ENCODE results near the gene IRGC. TPM values are rescaled to one million over a fixed set of nuclear protein-coding genes. Genes with fewer than 3 reads are reported as not detected.

IRGC gene
- polyA plus RNA-seq, 1 donor, result not detected

- DNase-seq, result no peak
Measured at GRCh38 chr19:43724896-43725295, 9.0 kb downstream of the IRGC start.

- no peak for DNase-seq
Measured at GRCh38 chr19:43725468-43725867, 9.6 kb downstream of the IRGC start.

- no peak for DNase-seq
Measured at GRCh38 chr19:43726736-43727592, 11.1 kb downstream of the IRGC start.

GRCh38 chr19:43727593-43727853, 11.6 kb downstream of the IRGC start:
- no peak for DNase-seq

GRCh38 chr19:43729919-43730318, 14.0 kb downstream of the IRGC start:
- no peak for DNase-seq

GRCh38 chr19:43731346-43731745, 15.5 kb downstream of the IRGC start:
- no peak for DNase-seq

GRCh38 chr19:43731846-43732245, 16.0 kb downstream of the IRGC start:
- no peak for DNase-seq

- no peak for DNase-seq
Measured at GRCh38 chr19:43735013-43735412, 19.1 kb downstream of the IRGC start.

GRCh38 chr19:43735957-43736356, 20.1 kb downstream of the IRGC start:
- DNase-seq, result no peak

- DNase-seq, result no peak
Measured at GRCh38 chr19:43738780-43739211, 22.9 kb downstream of the IRGC start.

GRCh38 chr19:43739439-43740235, 23.8 kb downstream of the IRGC start:
- no peak for DNase-seq

- no peak for DNase-seq
Measured at GRCh38 chr19:43741075-43741825, 25.4 kb downstream of the IRGC start.

- DNase-seq, result no peak
Measured at GRCh38 chr19:43743059-43743458, 27.2 kb downstream of the IRGC start.

GRCh38 chr19:43747557-43748204, 31.8 kb downstream of the IRGC start:
- no peak for DNase-seq

GRCh38 chr19:43748205-43748594, 32.3 kb downstream of the IRGC start:
- no peak for DNase-seq

GRCh38 chr19:43748685-43749084, 32.8 kb downstream of the IRGC start:
- no peak for DNase-seq

GRCh38 chr19:43749152-43749551, 33.3 kb downstream of the IRGC start:
- DNase-seq, result no peak

GRCh38 chr19:43749898-43750297, 34.0 kb downstream of the IRGC start:
- DNase-seq, result no peak

- DNase-seq, result no peak
Measured at GRCh38 chr19:43751466-43752220, 35.8 kb downstream of the IRGC start.

- DNase-seq, result no peak
Measured at GRCh38 chr19:43752287-43752875, 36.5 kb downstream of the IRGC start.

GRCh38 chr19:43754253-43754502, 38.3 kb downstream of the IRGC start:
- DNase-seq, result no peak
